Stomach smooth muscle (tissue), 2 donors: Measurements from ENCODE around the gene MORN3.

ENCODE experiments used
- H3K27ac ChIP-seq: one replicate; pipeline ENCODE4 v1.7.0; 2013; ENCODE audit warnings: mild to moderate bottlenecking, low read length, inconsistent platforms
- H3K27me3 ChIP-seq, 2 donors: one replicate each; pipeline ENCODE4 v1.7.0; 2013; ENCODE audit warnings: low read length in 2 of 2; ENCODE audit not compliant: insufficient read depth in 2 of 2, control insufficient read depth in 1 of 2
- H3K36me3 ChIP-seq, 2 donors: one replicate each; pipeline ENCODE4 v1.7.0; 2013; ENCODE audit warnings: low read length in 2 of 2; ENCODE audit not compliant: control insufficient read depth in 2 of 2, insufficient read depth in 2 of 2
- H3K4me1 ChIP-seq: one replicate; pipeline ENCODE4 v1.7.0; 2013; ENCODE audit warnings: low read length; ENCODE audit not compliant: control insufficient read depth, insufficient read depth
- H3K4me3 ChIP-seq, 2 donors: one replicate each; pipeline ENCODE4 v1.7.0; 2013; ENCODE audit warnings: low read length in 2 of 2
- H3K9ac ChIP-seq, 2 donors: one replicate each; pipeline ENCODE4 v1.7.0; 2013; ENCODE audit warnings: low read length in 2 of 2, mild to moderate bottlenecking in 1 of 2
- H3K9me3 ChIP-seq, 2 donors: one replicate each; pipeline ENCODE4 v1.7.0; 2013; ENCODE audit warnings: low read length in 2 of 2; ENCODE audit not compliant: control insufficient read depth in 2 of 2
- donor health status: healthy.
- donor health status: Pancreatic carcinoma.

MORN3 gene

GRCh38 chr12:121620333-121620891 is 49.0 kb downstream of the MORN3 start:
- Histone ChIP-seq H3K4me3 (no peak overlapping the region), H3K9ac (peak overlapping the region in 1 of 2 donors; percentile 17), H3K27ac (peak overlapping the region; percentile 53), H3K36me3 (no peaks in the 10 kb centered on the region), H3K4me1 (peaks cover 10% of the 10 kb centered on the region), H3K9me3 (no peaks in the 10 kb centered on the region), H3K27me3 (no peaks in the 10 kb centered on the region)

- Histone ChIP-seq H3K36me3 (no peaks in the 10 kb centered on the region), H3K27ac (no peak overlapping the region), H3K4me1 (peaks cover 6% of the 10 kb centered on the region), H3K27me3 (no peaks in the 10 kb centered on the region), H3K4me3 (no peak overlapping the region), H3K9me3 (no peaks in the 10 kb centered on the region), H3K9ac (no peak overlapping the region)
Measured at GRCh38 chr12:121618659-121619233, 50.7 kb downstream of the MORN3 start.

- Histone ChIP-seq H3K4me1 (peaks cover 17% of the 10 kb centered on the region), H3K9ac (no peak overlapping the region), H3K27ac (no peak overlapping the region), H3K36me3 (no peaks in the 10 kb centered on the region), H3K27me3 (no peaks in the 10 kb centered on the region), H3K9me3 (no peaks in the 10 kb centered on the region), H3K4me3 (no peak overlapping the region)
Measured at GRCh38 chr12:121614872-121615467, 54.5 kb downstream of the MORN3 start.

- no peak overlapping the region for H3K27ac ChIP-seq
- no peaks in the 10 kb centered on the region for H3K27me3 ChIP-seq
- H3K4me1 ChIP-seq = peaks cover 11% of the 10 kb centered on the region
- no peaks in the 10 kb centered on the region for H3K9me3 ChIP-seq
- no peak overlapping the region for H3K9ac ChIP-seq
- no peak overlapping the region for H3K4me3 ChIP-seq
- no peaks in the 10 kb centered on the region for H3K36me3 ChIP-seq
Measured at GRCh38 chr12:121613462-121613861, 56.0 kb downstream of the MORN3 start.

GRCh38 chr12:121611306-121611705 is 58.1 kb downstream of the MORN3 start:
- H3K36me3 ChIP-seq = no peaks in the 10 kb centered on the region
- no peaks in the 10 kb centered on the region for H3K27me3 ChIP-seq
- H3K9me3 ChIP-seq = no peaks in the 10 kb centered on the region
- H3K4me3 ChIP-seq = no peak overlapping the region
- H3K27ac ChIP-seq = peak overlapping the region; percentile 85
- H3K9ac ChIP-seq = peak overlapping the region in 1 of 2 donors; percentile 29
- H3K4me1 ChIP-seq = peaks cover 11% of the 10 kb centered on the region

GRCh38 chr12:121610239-121611149 is 59.0 kb downstream of the MORN3 start:
- peak overlapping the region; percentile 85 for H3K27ac ChIP-seq
- H3K9me3 ChIP-seq = no peaks in the 10 kb centered on the region
- no peaks in the 10 kb centered on the region for H3K27me3 ChIP-seq
- H3K4me1 ChIP-seq = peaks cover 11% of the 10 kb centered on the region
- no peaks in the 10 kb centered on the region for H3K36me3 ChIP-seq
- H3K4me3 ChIP-seq = peak overlapping the region in 1 of 2 donors; percentile 35
- H3K9ac ChIP-seq = peak overlapping the region; percentile 29 to 71

- peaks cover 11% of the 10 kb centered on the region for H3K4me1 ChIP-seq
- H3K36me3 ChIP-seq = no peaks in the 10 kb centered on the region
- H3K27ac ChIP-seq = peak overlapping the region; percentile 11
- no peak overlapping the region for H3K4me3 ChIP-seq
- H3K27me3 ChIP-seq = no peaks in the 10 kb centered on the region
- no peaks in the 10 kb centered on the region for H3K9me3 ChIP-seq
- no peak overlapping the region for H3K9ac ChIP-seq
Measured at GRCh38 chr12:121608301-121608700, 61.2 kb downstream of the MORN3 start.

- Histone ChIP-seq H3K9ac (no peak overlapping the region), H3K9me3 (no peaks in the 10 kb centered on the region), H3K27ac (no peak overlapping the region), H3K4me3 (no peak overlapping the region), H3K36me3 (no peaks in the 10 kb centered on the region), H3K27me3 (no peaks in the 10 kb centered on the region), H3K4me1 (no peaks in the 10 kb centered on the region)
Measured at GRCh38 chr12:121603581-121603980, 65.9 kb downstream of the MORN3 start.

- Histone ChIP-seq H3K36me3 (no peaks in the 10 kb centered on the region), H3K4me3 (no peak overlapping the region), H3K9me3 (no peaks in the 10 kb centered on the region), H3K9ac (no peak overlapping the region), H3K4me1 (no peaks in the 10 kb centered on the region), H3K27ac (no peak overlapping the region), H3K27me3 (no peaks in the 10 kb centered on the region)
Measured at GRCh38 chr12:121602766-121603165, 66.7 kb downstream of the MORN3 start.

GRCh38 chr12:121600702-121601336 is 68.6 kb downstream of the MORN3 start:
- H3K27ac ChIP-seq = no peak overlapping the region
- no peak overlapping the region for H3K9ac ChIP-seq
- no peaks in the 10 kb centered on the region for H3K4me1 ChIP-seq
- no peak overlapping the region for H3K4me3 ChIP-seq
- H3K36me3 ChIP-seq = no peaks in the 10 kb centered on the region
- no peaks in the 10 kb centered on the region for H3K9me3 ChIP-seq
- no peaks in the 10 kb centered on the region for H3K27me3 ChIP-seq
